ENCODE results near the gene TLCD4.

GRCh38 chr1:95124342-95124741 is 7.2 kb downstream of the TLCD4 start:
- TF ChIP-seq CTCF (IDR thresholded peaks at IDR 0.05) (no peak), POLR2AphosphoS5 (IDR thresholded peaks at IDR 0.05) (no peak), EP300 (IDR thresholded peaks at IDR 0.05) (no peak)
